ENCODE results near the gene BPIFB3. TPM values are rescaled to one million over a fixed set of nuclear protein-coding genes. Genes with fewer than 3 reads are reported as not detected.
"Not testable (repeated sequence)": the region's sequence is repeated elsewhere in the genome, so short reads cannot be mapped to it uniquely, and the experiment has no call there.

BPIFB3 gene
- total RNA-seq, 4 donors from 2014 or later, result not detected

DNA sequence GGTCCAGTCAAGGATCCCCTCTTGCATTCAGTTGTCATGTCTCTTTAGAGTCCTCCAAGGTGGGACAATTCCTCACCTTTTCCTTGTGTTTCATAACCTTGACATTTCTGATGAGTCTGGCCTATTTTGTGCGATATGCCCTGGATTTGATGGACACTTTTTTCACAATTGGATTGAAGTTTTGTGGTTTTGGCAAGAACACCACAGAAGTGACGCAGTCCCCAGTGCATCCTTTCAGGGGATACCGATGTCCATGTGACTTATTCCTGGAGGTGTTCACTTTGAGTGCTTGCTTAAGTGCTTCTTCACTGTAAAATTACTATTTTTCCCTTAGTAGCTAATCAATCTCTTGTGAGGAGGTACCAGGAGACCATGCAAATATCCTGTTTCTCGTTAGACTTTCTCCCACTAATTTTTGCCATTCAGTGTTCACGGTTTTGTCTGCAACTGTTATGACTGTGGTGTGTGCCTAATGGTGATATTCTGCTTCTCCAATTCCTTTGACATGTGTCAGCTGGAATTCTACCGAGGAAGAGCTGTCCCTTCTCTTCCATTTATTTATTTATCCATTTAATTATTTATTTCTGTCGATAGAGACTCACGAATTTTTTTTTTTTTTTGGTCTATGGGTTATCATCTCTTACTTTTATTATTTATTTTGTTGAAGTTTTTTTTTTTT is 56.6 kb downstream of the BPIFB3 start:
- no peak for DNase-seq

DNA sequence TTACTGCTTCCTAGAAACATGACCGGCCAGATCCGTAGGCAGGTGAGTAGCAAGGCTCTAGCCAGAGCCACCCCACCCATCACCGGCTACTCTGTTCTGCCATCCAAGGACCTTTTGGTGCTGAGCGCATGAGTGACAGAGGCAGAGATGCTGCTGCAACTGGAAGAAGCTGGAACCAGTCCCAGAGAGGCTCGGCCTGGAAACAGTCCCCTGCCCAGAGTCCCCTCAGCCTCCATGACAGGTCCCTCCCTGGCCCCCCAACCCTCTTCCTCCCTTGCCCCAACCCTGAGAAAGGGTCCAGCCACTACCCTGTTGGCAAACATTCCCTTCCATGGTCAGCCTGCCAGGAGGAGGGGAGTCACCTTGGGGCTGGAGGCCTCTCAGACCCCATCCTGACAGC is 57.6 kb downstream of the BPIFB3 start:
- no peak overlapping the region for H3K4me3 ChIP-seq
- no peaks in the 10 kb centered on the region for H3K9me3 ChIP-seq
- TF ChIP-seq, protein P1, sequence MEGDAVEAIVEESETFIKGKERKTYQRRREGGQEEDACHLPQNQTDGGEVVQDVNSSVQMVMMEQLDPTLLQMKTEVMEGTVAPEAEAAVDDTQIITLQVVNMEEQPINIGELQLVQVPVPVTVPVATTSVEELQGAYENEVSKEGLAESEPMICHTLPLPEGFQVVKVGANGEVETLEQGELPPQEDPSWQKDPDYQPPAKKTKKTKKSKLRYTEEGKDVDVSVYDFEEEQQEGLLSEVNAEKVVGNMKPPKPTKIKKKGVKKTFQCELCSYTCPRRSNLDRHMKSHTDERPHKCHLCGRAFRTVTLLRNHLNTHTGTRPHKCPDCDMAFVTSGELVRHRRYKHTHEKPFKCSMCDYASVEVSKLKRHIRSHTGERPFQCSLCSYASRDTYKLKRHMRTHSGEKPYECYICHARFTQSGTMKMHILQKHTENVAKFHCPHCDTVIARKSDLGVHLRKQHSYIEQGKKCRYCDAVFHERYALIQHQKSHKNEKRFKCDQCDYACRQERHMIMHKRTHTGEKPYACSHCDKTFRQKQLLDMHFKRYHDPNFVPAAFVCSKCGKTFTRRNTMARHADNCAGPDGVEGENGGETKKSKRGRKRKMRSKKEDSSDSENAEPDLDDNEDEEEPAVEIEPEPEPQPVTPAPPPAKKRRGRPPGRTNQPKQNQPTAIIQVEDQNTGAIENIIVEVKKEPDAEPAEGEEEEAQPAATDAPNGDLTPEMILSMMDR (IDR thresholded peaks at IDR 0.05), result no peak
- TF ChIP-seq POLR2A (IDR thresholded peaks at IDR 0.05), result no peak
- no peaks in the 10 kb centered on the region for H3K4me1 ChIP-seq
- no peak for DNase-seq
- H3K27me3 ChIP-seq, result no peaks in the 10 kb centered on the region
- H3K36me3 ChIP-seq, result no peaks in the 10 kb centered on the region
- no peak overlapping the region for H3K27ac ChIP-seq

More for the DNA sequence above, 56.6 kb downstream of the BPIFB3 start:
- Histone ChIP-seq H3K4me1 (no peaks in the 10 kb centered on the region), H3K36me3 (no peaks in the 10 kb centered on the region), H3K27ac (no peak overlapping the region), H3K9me3 (no peaks in the 10 kb centered on the region), H3K4me3 (no peak overlapping the region), H3K27me3 (no peaks in the 10 kb centered on the region)
- TF ChIP-seq, protein P1 (IDR thresholded peaks at IDR 0.05), result no peak
- no peak for TF ChIP-seq POLR2A (IDR thresholded peaks at IDR 0.05)

DNA sequence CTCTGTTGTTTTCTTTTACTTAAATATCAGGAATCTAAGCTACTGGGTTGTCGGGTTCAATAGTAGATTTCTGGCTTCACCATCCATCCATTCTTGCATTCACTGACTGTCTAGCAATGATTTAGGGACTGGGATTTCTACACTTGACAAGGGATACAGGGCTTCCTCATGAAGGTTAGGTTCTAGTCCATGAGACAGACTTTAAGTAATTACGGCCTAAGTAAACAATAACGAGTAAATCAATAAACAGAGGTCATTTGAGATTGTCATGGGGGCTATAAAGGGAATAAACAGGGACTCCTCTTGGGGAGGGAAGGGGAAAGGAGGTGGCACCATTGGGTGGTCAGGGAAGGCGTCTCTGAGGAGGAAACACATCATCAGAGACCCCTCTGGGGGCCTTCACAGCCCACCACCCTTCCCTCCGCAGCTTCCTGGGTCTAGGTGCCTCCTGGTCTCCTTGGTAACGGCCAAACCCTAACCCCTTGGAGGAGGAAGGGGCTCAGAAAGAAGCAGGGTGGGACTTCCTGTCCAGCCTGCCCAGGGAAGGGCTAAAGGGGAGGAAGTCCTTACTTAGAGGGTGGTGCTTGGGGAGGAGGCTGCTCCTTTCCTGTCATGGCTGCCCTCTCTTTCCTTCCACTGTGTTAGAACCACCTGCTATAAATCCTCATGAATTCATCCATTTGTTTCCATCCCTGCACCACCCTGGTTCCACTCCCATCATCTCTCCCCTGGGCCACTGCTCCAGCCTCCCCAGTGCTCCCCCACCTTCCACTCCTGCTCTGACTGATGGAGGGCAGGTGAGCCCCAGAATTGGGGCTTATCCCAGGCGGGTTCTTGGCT is 59.1 kb downstream of the BPIFB3 start:
- Histone ChIP-seq H3K27ac (no peak overlapping the region), H3K36me3 (no peaks in the 10 kb centered on the region), H3K27me3 (no peaks in the 10 kb centered on the region), H3K9me3 (no peaks in the 10 kb centered on the region), H3K4me1 (no peaks in the 10 kb centered on the region), H3K4me3 (no peak overlapping the region)
- no peak for DNase-seq
- TF ChIP-seq POLR2A (IDR thresholded peaks at IDR 0.05), result no peak
- TF ChIP-seq, protein P1 (IDR thresholded peaks at IDR 0.05), result no peak

DNA sequence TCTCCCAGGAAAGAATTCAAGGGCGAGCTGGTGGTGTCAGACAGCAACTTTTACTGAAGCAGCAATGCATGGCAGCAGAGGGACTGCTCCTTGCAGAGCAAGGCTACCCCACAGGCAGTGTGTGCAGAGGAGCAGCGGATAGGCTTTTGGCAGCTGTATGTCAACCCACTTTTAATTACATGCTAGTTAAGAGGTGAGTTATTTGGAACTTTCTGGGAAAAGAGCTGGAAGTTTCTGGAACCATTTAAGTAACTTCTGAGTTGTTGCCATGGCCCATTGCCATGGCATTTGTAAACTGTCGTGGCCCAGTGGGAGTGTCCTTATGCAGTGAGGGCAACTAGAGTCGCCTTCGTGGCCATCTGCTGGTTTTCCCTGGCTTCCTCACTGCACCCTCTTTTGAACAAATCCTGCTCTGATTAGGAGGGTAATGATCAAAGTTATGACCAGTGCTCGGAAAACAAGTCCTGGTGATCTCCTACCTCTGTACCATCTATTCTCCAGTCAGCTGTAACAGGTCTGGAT is 59.7 kb downstream of the BPIFB3 start:
- no peak for DNase-seq
- Histone ChIP-seq H3K4me1 (no peaks in the 10 kb centered on the region), H3K27ac (no peak overlapping the region), H3K4me3 (no peak overlapping the region), H3K36me3 (no peaks in the 10 kb centered on the region), H3K9me3 (no peaks in the 10 kb centered on the region), H3K27me3 (no peaks in the 10 kb centered on the region)
- TF ChIP-seq, protein P1 (IDR thresholded peaks at IDR 0.05), result no peak
- TF ChIP-seq POLR2A (IDR thresholded peaks at IDR 0.05), result no peak

DNA sequence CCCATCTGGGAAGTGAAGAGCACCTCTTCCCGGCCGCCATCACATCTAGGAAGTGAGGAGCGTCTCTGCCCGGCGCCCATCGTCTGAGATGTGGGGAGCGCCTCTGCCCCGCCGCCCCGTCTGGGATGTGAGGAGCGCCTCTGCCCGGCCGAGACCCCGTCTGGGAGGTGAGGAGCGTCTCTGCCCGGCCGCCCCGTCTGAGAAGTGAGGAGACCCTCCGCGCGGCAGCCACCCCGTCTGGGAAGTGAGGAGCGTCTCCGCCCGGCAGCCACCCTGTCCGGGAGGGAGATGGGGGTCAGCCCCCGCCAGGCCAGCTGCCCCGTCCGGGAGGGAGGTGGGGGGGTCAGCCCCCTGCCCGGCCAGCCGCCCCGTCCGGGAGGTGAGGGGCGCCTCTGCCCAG is 61.8 kb downstream of the BPIFB3 start:
- not testable (repeated sequence) for DNase-seq, H3K9me3 ChIP-seq, H3K36me3 ChIP-seq, H3K4me3 ChIP-seq, H3K27me3 ChIP-seq, H3K27ac ChIP-seq, H3K4me1 ChIP-seq

Data from Peyer's patch (tissue), 4 donors.